DND-41 (cell line): Measurements from ENCODE around the gene PTPRD.

Experiments used
- CTCF ChIP-seq: IDR thresholded peaks from 2 replicates; pipeline ENCODE4 v1.5.1; 2012; ENCODE audit warnings: borderline replicate concordance, low read length, moderate library complexity, mild to moderate bottlenecking; ENCODE audit not compliant: poor library complexity, severe bottlenecking; ENCODE audit errors: extremely low read depth
- EZH2 ChIP-seq: IDR thresholded peaks from 3 replicates; pipeline ENCODE4 v1.6.1; 2012; ENCODE audit warnings: borderline replicate concordance, low read depth, mild to moderate bottlenecking, moderate library complexity, low read length, inconsistent platforms; ENCODE audit not compliant: severe bottlenecking

- TF ChIP-seq CTCF (no peak), EZH2 (no peak)
Measured at GRCh38 chr9:9216934-9217333, 1395.9 kb downstream of the PTPRD start.
